H1 (cell line): ENCODE results near the gene OPHN1. TPM values are rescaled to one million over a fixed set of nuclear protein-coding genes. Genes with fewer than 3 reads are reported as not detected.

ENCODE experiments used
- CTCF ChIA-PET: fragments of 300-600 bp; sonication (Branson Sonifier 250); formaldehyde crosslinking; loops from one replicate; lab custom pipeline; 2021; ENCODE audit not compliant: partially characterized antibody; lab: Charles Lee
- POLR2A ChIA-PET: fragments of 300-600 bp; sonication (Branson Sonifier 250); formaldehyde crosslinking; loops from one replicate; lab custom pipeline; 2021; ENCODE audit warnings: inconsistent platforms; ENCODE audit not compliant: partially characterized antibody; lab: Charles Lee
- DNase-seq, 2 experiments: peaks; one replicate each; pipeline versions ENCODE4 v3.0.0 to v3.0.0-alpha.2; 2010 to 2022; ENCODE audit warnings: low spot score in 2 of 2, low read depth in 1 of 2, mixed read lengths in 1 of 2
- FAIRE-seq: peaks from 2 replicates; lab custom pipeline; 2011; peaks lifted over from hg19 to GRCh38; lab: Jason Lieb, UNC
- H2AFZ ChIP-seq: 2 replicates; pipeline ENCODE4 v1.8.1; 2012; ENCODE audit warnings: low read length, inconsistent platforms
- H2AK5ac ChIP-seq: 2 replicates; pipeline ENCODE4 v1.6.1; 2013; ENCODE audit warnings: low read depth, low read length
- H2BK120ac ChIP-seq: replicated peaks from 2 replicates; pipeline ENCODE3; 2013; ENCODE audit warnings: low read depth, low read length, inconsistent platforms
- H2BK12ac ChIP-seq: 2 replicates; pipeline ENCODE4 v1.6.1; 2013; ENCODE audit warnings: low read depth, low read length
- H2BK15ac ChIP-seq: 2 replicates; pipeline ENCODE4 v1.6.1; 2013; ENCODE audit warnings: low read length
- H2BK20ac ChIP-seq: 2 replicates; pipeline ENCODE4 v1.6.1; 2013; ENCODE audit warnings: low read length
- H2BK5ac ChIP-seq: 2 replicates; pipeline ENCODE4 v1.6.1; 2013; ENCODE audit warnings: low read depth, low read length
- H3K14ac ChIP-seq: 2 replicates; pipeline ENCODE4 v1.6.1; 2013; ENCODE audit warnings: inconsistent platforms; ENCODE audit not compliant: insufficient read length
- H3K18ac ChIP-seq: 2 replicates; pipeline ENCODE4 v1.6.1; 2013; ENCODE audit warnings: low read length; ENCODE audit errors: extremely low read depth
- H3K23ac ChIP-seq: 2 replicates; pipeline ENCODE4 v1.6.1; 2013; ENCODE audit warnings: inconsistent platforms; ENCODE audit not compliant: insufficient read length
- H3K23me2 ChIP-seq: 2 replicates; pipeline ENCODE4 v1.6.1; 2013; ENCODE audit warnings: low read depth, low read length
- H3K27ac ChIP-seq: 2 replicates; pipeline ENCODE4 v1.6.1; 2011; ENCODE audit warnings: low read depth, low read length, inconsistent platforms
- H3K27me3 ChIP-seq, 4 experiments: replicated peaks in 1 of 4; 1 replicate in 1 of 4; 2 replicates in 3 of 4; pipeline versions ENCODE4 v1.6.1 to v1.8.1; 2011 to 2013; ENCODE audit warnings: low read length in 3 of 4, mild to moderate bottlenecking in 3 of 4, inconsistent platforms in 2 of 4, mixed read lengths in 2 of 4, moderate library complexity in 1 of 4; ENCODE audit not compliant: control insufficient read depth in 3 of 4, insufficient read depth in 3 of 4; ENCODE audit errors: extremely low read depth in 1 of 4
- H3K36me3 ChIP-seq, 4 experiments: 2 replicates each; pipeline versions ENCODE4 v1.6.1 to v1.8.1; 2011 to 2013; ENCODE audit warnings: mild to moderate bottlenecking in 4 of 4, low read length in 3 of 4, moderate library complexity in 2 of 4, control low read depth in 1 of 4, inconsistent platforms in 1 of 4; ENCODE audit not compliant: insufficient read depth in 4 of 4, control insufficient read depth in 2 of 4
- H3K4ac ChIP-seq: replicated peaks from 2 replicates; pipeline ENCODE3; 2013; ENCODE audit warnings: low read length, low read depth, mixed read lengths, inconsistent platforms; ENCODE audit not compliant: insufficient read length
- H3K4me1 ChIP-seq, 4 experiments: replicated peaks in 1 of 4; 1 replicate in 1 of 4; 2 replicates in 3 of 4; pipeline versions ENCODE4 v1.6.1 to v1.8.1; 2011 to 2013; ENCODE audit warnings: low read length in 3 of 4, inconsistent platforms in 2 of 4, mixed read lengths in 1 of 4; ENCODE audit not compliant: insufficient read depth in 4 of 4, control insufficient read depth in 3 of 4
- H3K4me2 ChIP-seq, 2 experiments: 2 replicates each; pipeline versions ENCODE4 v1.6.1 to v1.8.1; 2011 to 2013; ENCODE audit warnings: low read depth in 2 of 2, low read length in 2 of 2, control low read depth in 1 of 2, inconsistent platforms in 1 of 2, mild to moderate bottlenecking in 1 of 2; ENCODE audit not compliant: insufficient read depth in 1 of 2
- H3K4me3 ChIP-seq, 4 experiments: fragments of 200-600, 300-600 bp in 1 of 4; sonication (generic), shearing (Covaris generic), sonication (Bioruptor Twin) in 1 of 4; 2 replicates each; pipeline versions ENCODE4 v1.5.1 to v1.8.1; 2011 to 2016; ENCODE audit warnings: low read length in 4 of 4, low read depth in 3 of 4, control low read depth in 2 of 4, inconsistent platforms in 2 of 4, mild to moderate bottlenecking in 2 of 4, mixed read lengths in 1 of 4, moderate library complexity in 1 of 4; ENCODE audit not compliant: insufficient read depth in 2 of 4; ENCODE audit errors: extremely low read depth in 1 of 4
- H3K56ac ChIP-seq: replicated peaks from 2 replicates; pipeline ENCODE3; 2013; ENCODE audit warnings: low read depth, mild to moderate bottlenecking, mixed read lengths, low read length, inconsistent platforms; ENCODE audit not compliant: insufficient read length
- H3K79me1 ChIP-seq: 2 replicates; pipeline ENCODE4 v1.6.1; 2013; ENCODE audit warnings: low read depth, low read length, control low read depth
- H3K79me2 ChIP-seq, 2 experiments: 2 replicates each; pipeline versions ENCODE4 v1.6.1 to v1.8.1; 2012 to 2013; ENCODE audit warnings: low read length in 2 of 2, mild to moderate bottlenecking in 2 of 2, inconsistent platforms in 1 of 2; ENCODE audit not compliant: insufficient read depth in 2 of 2, control insufficient read depth in 1 of 2
- H3K9ac ChIP-seq, 4 experiments: replicated peaks in 1 of 4; 1 replicate in 1 of 4; 2 replicates in 3 of 4; pipeline versions ENCODE4 v1.6.1 to v1.8.1; 2011 to 2013; ENCODE audit warnings: low read depth in 3 of 4, low read length in 3 of 4, control low read depth in 2 of 4, mild to moderate bottlenecking in 2 of 4, moderate library complexity in 2 of 4, inconsistent platforms in 1 of 4; ENCODE audit errors: extremely low read depth in 1 of 4
- H3K9me3 ChIP-seq, 2 experiments: 2 replicates each; pipeline versions ENCODE4 v1.6.1 to v1.8.1; 2012 to 2013; ENCODE audit warnings: mild to moderate bottlenecking in 2 of 2, moderate library complexity in 2 of 2, control low read depth in 1 of 2, inconsistent platforms in 1 of 2, low read depth in 1 of 2, low read length in 1 of 2, mixed read lengths in 1 of 2; ENCODE audit not compliant: insufficient read depth in 2 of 2
- H4K20me1 ChIP-seq, 2 experiments: replicated peaks in 1 of 2; 2 replicates each; pipeline versions ENCODE3 to v1.8.1; 2011 to 2013; ENCODE audit warnings: inconsistent platforms in 2 of 2, low read length in 2 of 2, mild to moderate bottlenecking in 1 of 2; ENCODE audit not compliant: insufficient read depth in 2 of 2, control insufficient read depth in 1 of 2
- H4K5ac ChIP-seq: 2 replicates; pipeline ENCODE4 v1.6.1; 2013; ENCODE audit warnings: low read length, low read depth, mixed read lengths, inconsistent platforms; ENCODE audit not compliant: insufficient read length
- H4K8ac ChIP-seq: 2 replicates; pipeline ENCODE4 v1.8.0; 2013; ENCODE audit warnings: mild to moderate bottlenecking, moderate library complexity, low read length, inconsistent platforms; ENCODE audit not compliant: insufficient read depth; ENCODE audit errors: extremely low read depth
- H4K91ac ChIP-seq: replicated peaks from 2 replicates; pipeline ENCODE3; 2013; ENCODE audit warnings: low read length, mixed read lengths, inconsistent platforms; ENCODE audit not compliant: insufficient read length
- CBX8 ChIP-seq: fragments of 300-800, 300-1000 bp; sonication (generic); IDR thresholded peaks from 2 replicates; pipeline ENCODE4 v1.7.1; 2016; ENCODE audit warnings: low read depth, low read length, borderline replicate concordance
- RAD21 ChIP-seq, 2 experiments: IDR thresholded peaks in 1 of 2; conservative IDR thresholded peaks in 1 of 2; 2 replicates each; pipeline ENCODE4 v1.6.1; 2011; ENCODE audit warnings: low read depth in 2 of 2, low read length in 2 of 2, improper control_type of control experiment in 1 of 2, inconsistent platforms in 1 of 2, mild to moderate bottlenecking in 1 of 2, moderate library complexity in 1 of 2
- WGBS, 2 experiments: shearing (Covaris generic) in 1 of 2; methylation state at CpG; one replicate each; pipeline versions ENCODE4 v1.1.6 to v1.1.7; 2013 to 2015; ENCODE audit warnings: low lambda C conversion rate in 2 of 2, mixed read lengths in 2 of 2, inconsistent platforms in 1 of 2, low coverage in 1 of 2, missing lambda C conversion rate in 1 of 2; ENCODE audit not compliant: insufficient replicate concordance in 2 of 2, insufficient coverage in 1 of 2, insufficient read length in 1 of 2; ENCODE audit errors: extremely low coverage in 1 of 2, missing lambda C conversion rate in 1 of 2; 5-methylcytosine and 5-hydroxymethylcytosine counted together
- polyA plus RNA-seq, 7 experiments: library from polyadenylated mRNA; depleted of rRNA in 3 of 7; stranded (reverse) in 5 of 7; unstranded in 2 of 7; fragments of >200 nt in 5 of 7; fragments of 200-250 nt in 2 of 7; gene quantifications; 1 replicate in 5 of 7; 2 replicates in 1 of 7; 4 replicates in 1 of 7; pipeline versions ENCODE4 v1.2.1 to v1.2.3, GENCODE V29; 2011 to 2013; ENCODE audit warnings: missing spikeins in 2 of 7, mixed read lengths in 2 of 7
- total RNA-seq: library from RNA; stranded (reverse); fragmentation: NEBNext Ultra II Directional; extraction: Animal tissue kit (Norgen Biotek cat#: 25700); gene quantifications from 2 replicates; pipeline ENCODE4 v1.2.1, GENCODE V29; 2021
- TF ChIP-seq, protein P1 (sequence below), 3 experiments: IDR thresholded peaks; 1 replicate in 2 of 3; 2 replicates in 1 of 3; pipeline versions ENCODE4 v1.5.1 to v1.6.1; 2011; ENCODE audit warnings: low read length in 3 of 3, mild to moderate bottlenecking in 3 of 3, inconsistent platforms in 2 of 3, low read depth in 1 of 3, moderate library complexity in 1 of 3; ENCODE audit not compliant: insufficient read depth in 1 of 3; ENCODE audit errors: control extremely low read depth in 1 of 3

Gene OPHN1
- total and polyA plus RNA-seq, 2 of the 8 experiments (the other 6 are each of a cell fraction or from before 2014, with no cell fraction given), result 1.2 to 3.5 TPM

- Histone ChIP-seq H2BK12ac (no peak overlapping the region), H3K27me3 (no peaks in the 10 kb centered on the region), H3K4me1 (no peaks in the 10 kb centered on the region), H4K8ac (no peak overlapping the region), H3K23ac (no peak overlapping the region), H3K79me1 (no peaks in the 10 kb centered on the region), H3K4me2 (no peak overlapping the region), H3K9ac (no peak overlapping the region), H4K5ac (no peak overlapping the region), H3K27ac (no peak overlapping the region), H2BK5ac (no peak overlapping the region), H2BK20ac (no peak overlapping the region), H2BK120ac (no peak overlapping the region), H3K4ac (no peak overlapping the region), H3K18ac (no peak overlapping the region), H3K36me3 (no peaks in the 10 kb centered on the region), H2BK15ac (no peak overlapping the region), H2AK5ac (no peak overlapping the region), H3K14ac (no peak overlapping the region), H3K79me2 (no peaks in the 10 kb centered on the region), H2AFZ (no peak overlapping the region), H3K9me3 (no peaks in the 10 kb centered on the region), H3K23me2 (no peaks in the 10 kb centered on the region), H3K4me3 (no peak overlapping the region), H3K56ac (no peak overlapping the region), H4K91ac (no peak overlapping the region), H4K20me1 (no peaks in the 10 kb centered on the region)
- DNase-seq (no peak), FAIRE-seq (peak; percentile 7)
- CTCF ChIA-PET, result interaction anchor here (0.8 to 2.3 kb wide), 12 partner anchors 13 to 538 kb away, joined by 3 to 9 read pairs (median 3); no protein-coding TSS in a partner anchor
- TF ChIP-seq CBX8 (no peak), RAD21 (IDR thresholded peaks at IDR 0.05 in 1 of 2, conservative IDR thresholded peaks at IDR 0.05 in 1 of 2; ENCODE audit: low read depth in 2 of 2, low read length in 2 of 2) (peak; percentile 53 to 70)
- TF ChIP-seq, protein P1, sequence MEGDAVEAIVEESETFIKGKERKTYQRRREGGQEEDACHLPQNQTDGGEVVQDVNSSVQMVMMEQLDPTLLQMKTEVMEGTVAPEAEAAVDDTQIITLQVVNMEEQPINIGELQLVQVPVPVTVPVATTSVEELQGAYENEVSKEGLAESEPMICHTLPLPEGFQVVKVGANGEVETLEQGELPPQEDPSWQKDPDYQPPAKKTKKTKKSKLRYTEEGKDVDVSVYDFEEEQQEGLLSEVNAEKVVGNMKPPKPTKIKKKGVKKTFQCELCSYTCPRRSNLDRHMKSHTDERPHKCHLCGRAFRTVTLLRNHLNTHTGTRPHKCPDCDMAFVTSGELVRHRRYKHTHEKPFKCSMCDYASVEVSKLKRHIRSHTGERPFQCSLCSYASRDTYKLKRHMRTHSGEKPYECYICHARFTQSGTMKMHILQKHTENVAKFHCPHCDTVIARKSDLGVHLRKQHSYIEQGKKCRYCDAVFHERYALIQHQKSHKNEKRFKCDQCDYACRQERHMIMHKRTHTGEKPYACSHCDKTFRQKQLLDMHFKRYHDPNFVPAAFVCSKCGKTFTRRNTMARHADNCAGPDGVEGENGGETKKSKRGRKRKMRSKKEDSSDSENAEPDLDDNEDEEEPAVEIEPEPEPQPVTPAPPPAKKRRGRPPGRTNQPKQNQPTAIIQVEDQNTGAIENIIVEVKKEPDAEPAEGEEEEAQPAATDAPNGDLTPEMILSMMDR (IDR thresholded peaks at IDR 0.05; ENCODE audit: control extremely low read depth in 1 of 3, insufficient read depth in 1 of 3, low read depth in 1 of 3, low read length in 3 of 3), result peak in 2 of 3 experiments; percentile 14 to 41; a peak in 2 of 4 replicates
- POLR2A ChIA-PET, result no interaction called here
- 29% methylated on average over 2 of the region's 2 CpGs; no CpG with 5 or more reads in 1 of the 2 experiments for WGBS, 2 experiments
Observed at GRCh38 chrX:68146054-68146453, 287.2 kb downstream of the OPHN1 start.
